GM10248 (cell line): ENCODE data around the gene HAP1.
A peak's percentile ranks its signal among the peaks of the same experiment; 100 is the strongest.

Experiments
- CTCF ChIA-PET: fragments of 300-600 bp; sonication (Branson Sonifier 250); formaldehyde crosslinking; extraction: SDS; loops from one replicate; lab custom pipeline; 2021; ENCODE audit warnings: antibody characterized with exemption; lab: Yijun Ruan, JAX
- POLR2A ChIA-PET: fragments of 350-650 bp; sonication (Branson Sonifier 250); formaldehyde crosslinking; extraction: SDS; loops from one replicate; lab custom pipeline; 2020; ENCODE audit warnings: antibody characterized with exemption; lab: Yijun Ruan, JAX
- DNase-seq: peaks from one replicate; pipeline ENCODE4 v3.0.0; 2012; ENCODE audit errors: extremely low spot score
- CTCF ChIP-seq: IDR thresholded peaks from 2 replicates; pipeline ENCODE4 v1.5.1; 2012; ENCODE audit warnings: mild to moderate bottlenecking, low read depth; ENCODE audit errors: extremely low read depth, missing control alignments, control extremely low read depth

The HAP1 gene

DNA sequence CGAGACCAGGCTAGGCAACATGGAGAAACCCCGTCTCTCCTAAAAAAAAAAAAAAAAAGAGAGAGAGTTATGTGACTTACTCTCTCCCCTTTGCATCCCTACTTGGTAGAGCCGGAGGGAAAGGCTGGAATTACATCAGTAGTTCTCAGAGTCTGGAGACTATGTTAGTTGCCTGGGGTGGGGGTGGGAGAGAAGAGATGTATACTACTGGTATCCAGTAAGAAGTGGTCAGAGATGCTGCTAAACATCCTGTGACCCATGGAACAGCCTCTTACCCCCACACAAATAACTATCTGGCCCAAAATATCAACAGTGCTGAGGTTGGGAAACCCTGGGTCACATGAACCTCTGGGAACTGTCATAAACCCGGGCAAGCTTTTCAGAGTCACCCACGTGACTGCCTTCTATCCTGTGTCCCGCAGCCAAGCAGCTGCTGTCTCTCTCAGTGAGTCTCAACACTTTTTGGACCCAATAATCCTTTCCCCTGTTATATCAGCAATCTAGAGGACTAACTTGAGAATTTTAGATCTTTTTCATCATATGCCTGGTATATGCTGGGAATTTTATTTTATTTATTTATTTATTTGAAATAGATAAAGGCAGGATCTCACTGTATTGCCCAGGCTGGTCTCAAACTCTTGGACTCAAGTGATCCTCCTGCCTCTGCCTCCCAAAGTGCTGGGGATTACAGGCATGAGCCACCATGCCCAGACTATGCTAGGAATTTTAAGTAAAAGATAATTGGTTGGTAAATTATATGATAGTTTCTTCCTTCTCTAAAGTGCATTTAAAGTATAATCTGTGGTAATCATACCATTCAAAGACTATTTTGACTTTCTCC is 37.1 kb downstream of the HAP1 start:
- no peak for TF ChIP-seq CTCF
- ChIA-PET POLR2A (interaction anchor here (0.6 to 1.5 kb wide), 2 partner anchors 9 to 19 kb away, joined by 5 to 8 read pairs; no protein-coding TSS in a partner anchor), CTCF (interaction anchor here (2.2 kb wide), 1 partner anchor 34 kb away, joined by 7 read pairs; no protein-coding TSS in a partner anchor)
- no peak for DNase-seq

GRCh38 chr17:41695954-41696757 is 38.3 kb downstream of the HAP1 start:
- peak; percentile 81 for DNase-seq
- CTCF ChIA-PET = interaction anchor here (0.6 to 9.3 kb wide), 25 partner anchors 10 to 1394 kb away, joined by 3 to 118 read pairs (median 5); partner anchors contain the start of genes GAST, JUP and P3H4
- TF ChIP-seq CTCF = peak; percentile 80
- POLR2A ChIA-PET = interaction anchor here (0.6 to 1.5 kb wide), 4 partner anchors 11 to 989 kb away, joined by 3 to 8 read pairs (median 3); no protein-coding TSS in a partner anchor

DNA sequence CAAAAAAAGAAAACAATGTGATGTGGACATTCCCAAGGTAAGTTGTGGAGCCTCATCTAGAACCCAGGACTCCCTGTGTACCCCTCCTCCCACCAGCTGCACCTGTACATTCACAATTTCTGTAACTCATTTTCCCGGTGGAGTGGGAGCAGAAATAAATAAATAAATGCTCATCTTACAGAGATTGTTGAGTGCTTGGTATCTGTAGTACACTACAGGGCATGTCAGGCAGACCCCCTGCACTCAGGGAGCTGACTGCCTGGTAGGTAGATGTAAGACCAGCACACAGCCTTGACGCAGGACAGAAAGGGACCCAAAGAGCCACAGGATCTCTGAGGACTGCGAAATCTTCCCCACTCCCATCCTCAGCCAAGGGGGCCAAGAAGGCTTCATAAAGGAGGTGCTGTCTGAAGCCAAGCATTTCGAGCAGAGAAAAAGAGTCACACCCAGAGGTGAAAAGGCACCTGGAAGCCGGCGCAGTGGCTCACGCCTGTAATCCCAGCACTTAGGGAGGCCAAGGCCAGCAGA is 39.2 kb downstream of the HAP1 start:
- no peak for DNase-seq
- no peak for TF ChIP-seq CTCF
- CTCF ChIA-PET = interaction anchor here (0.7 to 9.3 kb wide), 20 partner anchors 10 to 1393 kb away, joined by 3 to 118 read pairs (median 5); partner anchors contain the start of genes JUP and P3H4
- POLR2A ChIA-PET = interaction anchor here (0.5 to 1.3 kb wide), 3 partner anchors 12 to 1039 kb away, joined by 3 read pairs; no protein-coding TSS in a partner anchor

DNA sequence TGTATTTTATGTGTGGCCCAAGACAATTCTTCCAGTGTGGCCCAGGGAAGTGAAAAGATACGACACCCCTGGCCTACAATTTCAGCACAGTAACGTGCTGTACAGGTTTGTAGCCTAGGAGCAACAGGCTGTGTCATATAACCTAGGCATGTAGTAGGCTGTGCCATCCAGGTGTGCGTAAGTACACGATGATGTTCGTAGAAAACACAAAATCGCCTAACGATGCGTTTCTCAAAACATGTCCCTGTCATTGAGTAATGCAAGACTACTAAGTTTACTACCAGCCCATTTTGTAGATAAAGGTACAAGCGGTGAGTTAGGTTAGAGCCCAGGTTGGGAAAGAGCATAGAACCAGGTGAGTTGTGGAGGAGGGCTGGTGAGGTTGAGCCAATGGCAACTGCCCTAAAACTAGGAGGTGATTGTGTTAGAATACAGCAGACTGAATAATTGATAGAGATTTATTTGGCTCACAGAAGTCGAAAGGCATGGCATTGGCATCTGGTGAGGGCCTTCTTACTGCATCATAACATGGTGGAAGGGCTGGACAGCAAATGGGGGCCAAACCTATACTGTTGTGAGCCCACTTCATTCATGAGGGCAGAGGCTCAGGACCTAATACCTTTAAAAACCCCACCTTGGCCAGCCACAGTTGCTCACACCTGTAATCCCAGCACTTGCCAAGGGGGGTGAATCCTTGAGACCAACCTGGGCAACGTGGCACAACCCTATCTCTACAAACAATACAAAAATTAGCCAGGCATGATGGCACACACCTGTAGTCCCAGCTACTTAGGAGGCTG is 41.5 kb downstream of the HAP1 start:
- no peak for DNase-seq
- no peak for TF ChIP-seq CTCF
- ChIA-PET POLR2A (interaction anchor here (0.5 to 5.8 kb wide), 8 partner anchors 9 to 1395 kb away, joined by 3 to 134 read pairs (median 4); no protein-coding TSS in a partner anchor), CTCF (interaction anchor here (1.2 to 9.3 kb wide), 4 partner anchors 13 to 144 kb away, joined by 4 to 118 read pairs (median 18); no protein-coding TSS in a partner anchor)

- POLR2A ChIA-PET = interaction anchor here (0.6 to 5.8 kb wide), 4 partner anchors 9 to 1197 kb away, joined by 3 to 134 read pairs (median 4); partner anchors contain the start of gene KLHL11
- DNase-seq = no peak
- TF ChIP-seq CTCF = no peak
- CTCF ChIA-PET = interaction anchor here (0.7 to 9.3 kb wide), 6 partner anchors 7 to 42 kb away, joined by 3 to 118 read pairs (median 25); no protein-coding TSS in a partner anchor
These were observed 43.2 kb downstream of the HAP1 start for GRCh38 chr17:41691031-41691777.
